GM19099 (cell line): ENCODE results near the gene BOLA3.

Experiments used
- POLR2A ChIP-seq: IDR thresholded peaks from 3 replicates; pipeline ENCODE4 v1.6.1; 2011; ENCODE audit warnings: low read depth; ENCODE audit not compliant: insufficient read length; ENCODE audit errors: extremely low read depth

The BOLA3 gene

GRCh38 chr2:74097574-74097973 is 50.1 kb downstream of the BOLA3 start:
- no peak for TF ChIP-seq POLR2A

GRCh38 chr2:74096052-74096451 is 51.7 kb downstream of the BOLA3 start:
- no peak for TF ChIP-seq POLR2A

GRCh38 chr2:74095632-74096031 is 52.1 kb downstream of the BOLA3 start:
- TF ChIP-seq POLR2A, result no peak

GRCh38 chr2:74094291-74094690 is 53.4 kb downstream of the BOLA3 start:
- TF ChIP-seq POLR2A, result no peak

- TF ChIP-seq POLR2A, result no peak
Measured at GRCh38 chr2:74093840-74094239, 53.9 kb downstream of the BOLA3 start.

GRCh38 chr2:74093426-74093825 is 54.3 kb downstream of the BOLA3 start:
- TF ChIP-seq POLR2A, result no peak

GRCh38 chr2:74092275-74092674 is 55.4 kb downstream of the BOLA3 start:
- no peak for TF ChIP-seq POLR2A

GRCh38 chr2:74091391-74091790 is 56.3 kb downstream of the BOLA3 start:
- no peak for TF ChIP-seq POLR2A

GRCh38 chr2:74089816-74090745 is 57.6 kb downstream of the BOLA3 start:
- no peak for TF ChIP-seq POLR2A

GRCh38 chr2:74087696-74088095 is 60.0 kb downstream of the BOLA3 start:
- TF ChIP-seq POLR2A, result no peak

- no peak for TF ChIP-seq POLR2A
Measured at GRCh38 chr2:74086021-74086420, 61.7 kb downstream of the BOLA3 start.
